ENCODE measurements around the gene MCIDAS. TPM values are rescaled to one million over a fixed set of nuclear protein-coding genes. Genes with fewer than 3 reads are reported as not detected.

Gene MCIDAS
- polyA plus RNA-seq, 3 donors: not detected

DNA sequence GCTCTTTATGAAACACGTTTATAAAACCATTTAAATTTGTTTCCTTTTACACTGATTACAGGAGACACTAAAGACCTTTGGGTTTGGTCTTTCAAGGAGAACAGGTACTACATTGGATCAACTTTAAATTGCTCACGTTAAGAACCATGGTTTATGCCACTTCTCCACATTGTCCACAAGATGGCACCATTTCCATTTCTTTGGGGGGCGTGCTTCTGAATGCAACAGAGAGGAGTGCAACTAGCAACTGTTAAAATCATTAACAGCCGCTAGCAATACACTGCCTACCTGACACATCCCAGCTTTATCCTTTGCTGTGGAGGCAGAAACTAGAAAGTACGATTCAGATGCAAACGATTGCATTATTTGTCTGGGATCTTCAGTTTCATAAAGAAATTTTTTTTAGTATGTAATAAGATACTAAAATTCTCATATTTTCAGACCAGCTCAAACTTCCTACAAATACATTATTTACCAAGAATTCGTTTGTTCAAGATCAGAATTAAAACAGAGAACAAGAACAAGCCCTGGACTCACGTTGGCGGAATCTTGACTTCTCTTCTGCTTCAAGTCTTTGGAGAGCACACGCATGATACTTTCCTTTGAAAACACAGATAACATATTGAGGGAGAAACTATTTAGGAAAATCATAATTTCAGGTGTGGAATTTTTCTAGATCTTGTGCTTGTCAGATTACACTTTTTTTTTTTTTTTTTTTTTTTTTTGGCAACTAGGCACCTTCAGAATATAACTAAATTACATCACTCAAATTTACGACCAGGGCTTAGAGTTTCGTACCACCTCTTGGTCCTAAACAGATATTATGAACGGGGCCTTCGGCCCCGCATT, 54.8 kb downstream of the MCIDAS start:
- H3K4me1 Mint-ChIP-seq: peaks cover 34% of the 10 kb centered on the region
- TF ChIP-seq, protein P1, sequence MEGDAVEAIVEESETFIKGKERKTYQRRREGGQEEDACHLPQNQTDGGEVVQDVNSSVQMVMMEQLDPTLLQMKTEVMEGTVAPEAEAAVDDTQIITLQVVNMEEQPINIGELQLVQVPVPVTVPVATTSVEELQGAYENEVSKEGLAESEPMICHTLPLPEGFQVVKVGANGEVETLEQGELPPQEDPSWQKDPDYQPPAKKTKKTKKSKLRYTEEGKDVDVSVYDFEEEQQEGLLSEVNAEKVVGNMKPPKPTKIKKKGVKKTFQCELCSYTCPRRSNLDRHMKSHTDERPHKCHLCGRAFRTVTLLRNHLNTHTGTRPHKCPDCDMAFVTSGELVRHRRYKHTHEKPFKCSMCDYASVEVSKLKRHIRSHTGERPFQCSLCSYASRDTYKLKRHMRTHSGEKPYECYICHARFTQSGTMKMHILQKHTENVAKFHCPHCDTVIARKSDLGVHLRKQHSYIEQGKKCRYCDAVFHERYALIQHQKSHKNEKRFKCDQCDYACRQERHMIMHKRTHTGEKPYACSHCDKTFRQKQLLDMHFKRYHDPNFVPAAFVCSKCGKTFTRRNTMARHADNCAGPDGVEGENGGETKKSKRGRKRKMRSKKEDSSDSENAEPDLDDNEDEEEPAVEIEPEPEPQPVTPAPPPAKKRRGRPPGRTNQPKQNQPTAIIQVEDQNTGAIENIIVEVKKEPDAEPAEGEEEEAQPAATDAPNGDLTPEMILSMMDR (IDR thresholded peaks at IDR 0.05): peak; percentile 89
- intact Hi-C loops (cut with micrococcal nuclease): no loop called here
- peaks cover 0 to 13% of the 10 kb centered on the region in 2 donors for H3K9me3 ChIP-seq (replicated peaks in 1 of 2; ENCODE audit: control insufficient read depth in 1 of 2, insufficient read depth in 1 of 2, low read length in 2 of 2)
- H3K4me1 ChIP-seq (ENCODE audit: control insufficient read depth in 1 of 2, insufficient read depth in 2 of 2, low read length in 2 of 2): peaks cover 32 to 34% of the 10 kb centered on the region in 2 donors
- no peaks in the 10 kb centered on the region for H3K36me3 ChIP-seq (replicated peaks in 1 of 2; ENCODE audit: control insufficient read depth in 1 of 2, insufficient read depth in 2 of 2, low read length in 2 of 2)
- peak overlapping the region in 5 of 7 donors; percentile 72 to 91 (median 84) for H3K27ac Mint-ChIP-seq
- peaks cover 0 to 2% of the 10 kb centered on the region in 2 donors for H3K36me3 Mint-ChIP-seq
- H2AFZ ChIP-seq (ENCODE audit: insufficient read depth, low read depth, low read length, poor library complexity, severe bottlenecking): peak overlapping the region; percentile 80
- H3K27me3 Mint-ChIP-seq (ENCODE audit: low read depth in 3 of 3): peaks cover 63 to 78% (median 69%) of the 10 kb centered on the region in 3 donors
- H3K27ac ChIP-seq (ENCODE audit: low read depth in 1 of 2, low read length in 2 of 2): peak overlapping the region in 1 of 2 donors; percentile 60
- peak; percentile 54 to 75 (median 62) for DNase-seq
- WGBS (ENCODE audit: insufficient coverage): 0% methylated on average over 2 of the region's 15 CpGs
- H3K4me2 ChIP-seq (replicated peaks; ENCODE audit: extremely low read depth, low read length, poor library complexity, severe bottlenecking): peak overlapping the region; percentile 77
- H4K20me1 ChIP-seq (ENCODE audit: insufficient read depth, low read length): no peaks in the 10 kb centered on the region
- H3K27me3 ChIP-seq (ENCODE audit: control insufficient read depth in 2 of 2, insufficient read depth in 2 of 2, low read length in 2 of 2): peaks cover 54 to 78% of the 10 kb centered on the region in 2 donors
- peaks cover 0 to 19% (median 3%) of the 10 kb centered on the region in 7 donors for H3K9me3 Mint-ChIP-seq
- no peak overlapping the region for H3K9ac ChIP-seq (ENCODE audit: insufficient read depth, low read length, poor library complexity, severe bottlenecking)
- peak overlapping the region; percentile 48 to 73 (median 55) for H3K4me3 ChIP-seq (replicated peaks in 1 of 3; ENCODE audit: low read depth in 2 of 3, low read length in 3 of 3)
- H3K4me3 Mint-ChIP-seq: peak overlapping the region; percentile 84 to 93
- no peaks in the 10 kb centered on the region for H3K79me2 ChIP-seq (ENCODE audit: insufficient read depth, low read length)

DNA sequence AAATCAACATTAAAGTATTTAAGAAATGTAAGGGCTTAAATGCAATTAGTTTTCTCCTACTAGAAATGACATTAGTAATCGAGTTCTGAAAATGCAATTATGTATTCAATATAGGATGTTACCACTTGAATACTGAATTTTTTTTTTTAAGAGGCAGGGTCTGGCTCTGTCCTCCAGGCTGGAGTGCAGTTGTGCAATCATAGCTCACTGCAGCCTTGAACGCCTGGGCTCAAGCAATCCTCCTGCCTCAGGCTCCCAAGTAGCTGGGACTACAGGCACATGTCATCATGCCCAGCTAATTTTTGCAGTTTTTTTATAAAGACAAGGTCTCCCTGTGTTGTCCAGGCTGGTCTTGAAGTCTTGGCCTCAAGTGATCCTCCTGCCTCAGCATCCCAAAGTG, 55.6 kb downstream of the MCIDAS start:
- Histone ChIP-seq H3K79me2 (ENCODE audit: insufficient read depth, low read length) (no peaks in the 10 kb centered on the region), H3K36me3 (replicated peaks in 1 of 2; ENCODE audit: control insufficient read depth in 1 of 2, insufficient read depth in 2 of 2, low read length in 2 of 2) (no peaks in the 10 kb centered on the region), H3K4me1 (ENCODE audit: control insufficient read depth in 1 of 2, insufficient read depth in 2 of 2, low read length in 2 of 2) (peaks cover 26 to 28% of the 10 kb centered on the region in 2 donors), H4K20me1 (ENCODE audit: insufficient read depth, low read length) (no peaks in the 10 kb centered on the region), H2AFZ (ENCODE audit: insufficient read depth, low read depth, low read length, poor library complexity, severe bottlenecking) (no peak overlapping the region), H3K4me2 (replicated peaks; ENCODE audit: extremely low read depth, low read length, poor library complexity, severe bottlenecking) (no peak overlapping the region), H3K4me3 (replicated peaks in 1 of 3; ENCODE audit: low read depth in 2 of 3, low read length in 3 of 3) (no peak overlapping the region), H3K27me3 (ENCODE audit: control insufficient read depth in 2 of 2, insufficient read depth in 2 of 2, low read length in 2 of 2) (peaks cover 46 to 71% of the 10 kb centered on the region in 2 donors), H3K9ac (ENCODE audit: insufficient read depth, low read length, poor library complexity, severe bottlenecking) (no peak overlapping the region), H3K9me3 (replicated peaks in 1 of 2; ENCODE audit: control insufficient read depth in 1 of 2, insufficient read depth in 1 of 2, low read length in 2 of 2) (peaks cover 0 to 11% of the 10 kb centered on the region in 2 donors), H3K27ac (ENCODE audit: low read depth in 1 of 2, low read length in 2 of 2) (no peak overlapping the region)
- Mint-ChIP-seq H3K27me3 (ENCODE audit: low read depth in 3 of 3) (peaks cover 61 to 77% (median 68%) of the 10 kb centered on the region in 3 donors), H3K27ac (no peak overlapping the region), H3K4me1 (peaks cover 26% of the 10 kb centered on the region), H3K36me3 (peaks cover 0 to 2% of the 10 kb centered on the region in 2 donors), H3K4me3 (no peak overlapping the region), H3K9me3 (peaks cover 0 to 17% (median 0%) of the 10 kb centered on the region in 7 donors)
- intact Hi-C loops (cut with micrococcal nuclease): no loop called here
- no peak for DNase-seq
- 13% methylated on average over 1 of the region's 2 CpGs for WGBS (ENCODE audit: insufficient coverage)
- TF ChIP-seq, protein P1 (IDR thresholded peaks at IDR 0.05): no peak

Small RNA genes lying within 50 kb of the gene (small RNA-seq; reads per million reads assigned to genes)
- gene MIR449A (ENCODE audit: insufficient read length, low read depth) (0.94 reads per million), gene MIR449B (ENCODE audit: insufficient read length, low read depth) (not detected), gene MIR449C (ENCODE audit: insufficient read length, low read depth) (not detected)

Other genes with a start within 250 kb of the MCIDAS start
- not detected for gene ESM1, start 241.7 kb downstream of the MCIDAS start, polyA plus RNA-seq
- under 1 TPM; 0.04 to 0.79 (median 0.38) TPM for gene GZMK, start 203.1 kb downstream of the MCIDAS start, polyA plus RNA-seq
- gene GZMA, start 124.7 kb downstream of the MCIDAS start, polyA plus RNA-seq: 1 to 10 TPM in 2 of 3 donors, not detected in 1; 2.3 to 2.6 TPM
- not detected for gene GPX8, start 67.1 kb downstream of the MCIDAS start, polyA plus RNA-seq
- gene CDC20B, start 54.1 kb downstream of the MCIDAS start, polyA plus RNA-seq: not detected
- under 1 TPM in 1 of 3 donors, not detected in 2; 0.05 TPM for gene CCNO, start 6.3 kb upstream of the MCIDAS start, polyA plus RNA-seq
- gene DHX29, start 80.4 kb upstream of the MCIDAS start, polyA plus RNA-seq: 10 to 100 TPM in 1 of 3 donors, 1 to 10 TPM in 2; 5.2 to 15.9 (median 9.7) TPM
- 10 to 100 TPM; 10.2 to 14.4 (median 12.2) TPM for gene MTREX, start 80.7 kb upstream of the MCIDAS start, polyA plus RNA-seq